Measurements from ENCODE around the gene CD72.
"Not testable (repeated sequence)": the region's sequence is repeated elsewhere in the genome, so short reads cannot be mapped to it uniquely, and the experiment has no call there.

- TF ChIP-seq CTCF, EZH2 (IDR thresholded peaks at IDR 0.05): not testable (repeated sequence)
Measured at GRCh38 chr9:35641478-35641877, 23.3 kb upstream of the CD72 start.

All from neural progenitor cell (in vitro differentiated cells).